ENCODE data around the gene CTNNBIP1.

DNA sequence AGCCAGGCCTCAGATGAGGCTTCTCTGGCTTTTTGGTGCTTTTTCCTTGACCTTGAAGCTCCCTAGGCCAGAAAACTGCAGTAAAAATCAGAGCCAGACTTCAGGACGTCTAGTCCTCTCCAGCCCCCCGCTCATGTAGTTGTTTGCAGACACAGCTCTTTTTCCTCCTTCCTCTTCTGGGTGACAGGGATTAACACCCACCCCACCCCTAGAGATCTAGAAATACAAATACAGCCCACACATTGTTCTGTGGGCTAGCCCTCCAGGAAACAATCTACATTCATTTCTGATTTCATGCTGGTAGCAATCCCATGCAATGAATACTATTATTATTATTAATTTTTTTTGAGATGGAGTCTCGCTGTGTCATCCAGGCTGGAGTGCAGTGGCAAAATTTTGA lies 76.4 kb downstream of the CTNNBIP1 start:
- TF ChIP-seq, protein P1, sequence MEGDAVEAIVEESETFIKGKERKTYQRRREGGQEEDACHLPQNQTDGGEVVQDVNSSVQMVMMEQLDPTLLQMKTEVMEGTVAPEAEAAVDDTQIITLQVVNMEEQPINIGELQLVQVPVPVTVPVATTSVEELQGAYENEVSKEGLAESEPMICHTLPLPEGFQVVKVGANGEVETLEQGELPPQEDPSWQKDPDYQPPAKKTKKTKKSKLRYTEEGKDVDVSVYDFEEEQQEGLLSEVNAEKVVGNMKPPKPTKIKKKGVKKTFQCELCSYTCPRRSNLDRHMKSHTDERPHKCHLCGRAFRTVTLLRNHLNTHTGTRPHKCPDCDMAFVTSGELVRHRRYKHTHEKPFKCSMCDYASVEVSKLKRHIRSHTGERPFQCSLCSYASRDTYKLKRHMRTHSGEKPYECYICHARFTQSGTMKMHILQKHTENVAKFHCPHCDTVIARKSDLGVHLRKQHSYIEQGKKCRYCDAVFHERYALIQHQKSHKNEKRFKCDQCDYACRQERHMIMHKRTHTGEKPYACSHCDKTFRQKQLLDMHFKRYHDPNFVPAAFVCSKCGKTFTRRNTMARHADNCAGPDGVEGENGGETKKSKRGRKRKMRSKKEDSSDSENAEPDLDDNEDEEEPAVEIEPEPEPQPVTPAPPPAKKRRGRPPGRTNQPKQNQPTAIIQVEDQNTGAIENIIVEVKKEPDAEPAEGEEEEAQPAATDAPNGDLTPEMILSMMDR (conservative IDR thresholded peaks at IDR 0.05), result no peak
- TF ChIP-seq EZH2 (IDR thresholded peaks at IDR 0.05; ENCODE audit: low read depth), result no peak

Data from PC-9 (cell line).